A549 (cell line): ENCODE results near the gene SHQ1. TPM values are rescaled to one million over a fixed set of nuclear protein-coding genes. Genes with fewer than 3 reads are reported as not detected.

Experiments
- ATAC-seq, 2 experiments: fragments of 200-7000 bp in 1 of 2; fragments of >200 bp in 1 of 2; cut with Nextera tagmentation in 1 of 2; cut with Tn5 transposase in 1 of 2; 3 replicates each; pipeline versions ENCODE4 v1.8.0 to v1.9.1; 2018 to 2020; ENCODE audit warnings: mild to moderate bottlenecking in 1 of 2, moderate library complexity in 1 of 2
- CTCF ChIA-PET: fragments of 300-600 bp; sonication (Branson Sonifier 250); formaldehyde crosslinking; extraction: SDS; loops from one replicate; lab custom pipeline; 2021; ENCODE audit warnings: antibody characterized with exemption, inconsistent platforms; lab: Yijun Ruan, JAX
- POLR2A ChIA-PET: fragments of 350-600 bp; formaldehyde crosslinking; extraction: SDS; loops from one replicate; lab custom pipeline; 2021; ENCODE audit warnings: antibody characterized with exemption, inconsistent platforms; lab: Yijun Ruan, JAX
- DNase-seq, 2 experiments: peaks; one replicate each; pipeline versions ENCODE4 v3.0.0 to v3.0.0-alpha.2; 2011 to 2016; ENCODE audit warnings: low read depth in 1 of 2, low spot score in 1 of 2
- FAIRE-seq: peaks from 2 replicates; lab custom pipeline; 2011; peaks lifted over from hg19 to GRCh38; lab: Jason Lieb, UNC
- H3K27ac ChIP-seq, 2 experiments: fragments of >200 bp; sonication (Bioruptor Twin); formaldehyde crosslinking; 3 replicates each; pipeline ENCODE4 v1.5.1; 2016 to 2017
- H3K4me1 ChIP-seq: fragments of >200 bp; sonication (Bioruptor Twin); formaldehyde crosslinking; 3 replicates; pipeline ENCODE4 v1.6.1; 2016
- H3K4me2 ChIP-seq: fragments of >200 bp; sonication (Bioruptor Twin); formaldehyde crosslinking; 3 replicates; pipeline ENCODE4 v1.6.1; 2016
- H3K4me3 ChIP-seq: fragments of >200 bp; sonication (Bioruptor Twin); formaldehyde crosslinking; 3 replicates; pipeline ENCODE4 v1.5.1; 2016
- H3K9me3 ChIP-seq: fragments of >200 bp; sonication (Bioruptor Twin); formaldehyde crosslinking; 3 replicates; pipeline ENCODE4 v1.6.1; 2016
- ATOH8 ChIP-seq: fragments of 250-450 bp; sonication (Bioruptor Pico); IDR thresholded peaks from 2 replicates; pipeline ENCODE4 v1.5.0; 2020; ENCODE audit warnings: low read depth, mild to moderate bottlenecking, moderate library complexity
- CHD4 ChIP-seq: fragments of 200-600 bp; sonication (generic); IDR thresholded peaks from 2 replicates; pipeline ENCODE4 v1.6.1; 2016; ENCODE audit warnings: antibody characterized with exemption, mild to moderate bottlenecking, borderline replicate concordance
- CTCF ChIP-seq: fragments of >200 bp; sonication (Bioruptor Twin); formaldehyde crosslinking; IDR thresholded peaks from 3 replicates; pipeline ENCODE4 v1.5.1; 2016
- ESRRA ChIP-seq: fragments of 150-350 bp; IDR thresholded peaks from 2 replicates; pipeline ENCODE4 v1.6.1; 2014; ENCODE audit warnings: mild to moderate bottlenecking, low read length, borderline replicate concordance
- HEYL ChIP-seq: fragments of 250-450 bp; sonication (Bioruptor Pico); IDR thresholded peaks from 2 replicates; pipeline ENCODE4 v1.8.0; 2021; ENCODE audit warnings: mild to moderate bottlenecking, moderate library complexity
- HOXB5 ChIP-seq: fragments of 250-450 bp; sonication (Bioruptor Pico); IDR thresholded peaks from 2 replicates; pipeline ENCODE4 v1.5.0; 2020; ENCODE audit warnings: mild to moderate bottlenecking, moderate library complexity
- JUNB ChIP-seq: fragments of >200 bp; sonication (Bioruptor Twin); formaldehyde crosslinking; IDR thresholded peaks from 2 replicates; pipeline ENCODE4 v1.6.1; 2016
- MAX ChIP-seq: IDR thresholded peaks from 2 replicates; pipeline ENCODE4 v1.6.1; 2012
- POLR2A ChIP-seq: IDR thresholded peaks from 2 replicates; pipeline ENCODE4 v1.6.1; 2012; ENCODE audit warnings: mild to moderate bottlenecking, low read length
- POLR2AphosphoS2 ChIP-seq: conservative IDR thresholded peaks from 2 replicates; pipeline ENCODE4 v1.6.1; 2012; ENCODE audit warnings: low read length, improper control_type of control experiment, inconsistent platforms
- RAD21 ChIP-seq, 2 experiments: fragments of >200 bp in 1 of 2; sonication (Bioruptor Twin) in 1 of 2; formaldehyde crosslinking in 1 of 2; IDR thresholded peaks in 1 of 2; conservative IDR thresholded peaks in 1 of 2; 2 replicates in 1 of 2; 3 replicates in 1 of 2; pipeline ENCODE4 v1.6.1; 2012 to 2018; ENCODE audit warnings: inconsistent platforms in 1 of 2
- RFX5 ChIP-seq: fragments of 450-650 bp; IDR thresholded peaks from 2 replicates; pipeline ENCODE4 v1.7.1; 2014; ENCODE audit warnings: antibody characterized with exemption, mild to moderate bottlenecking, moderate library complexity
- SMC3 ChIP-seq: fragments of >200 bp; sonication (Bioruptor Twin); formaldehyde crosslinking; IDR thresholded peaks from 3 replicates; pipeline ENCODE4 v1.6.1; 2018; ENCODE audit warnings: inconsistent platforms
- TP53 ChIP-seq: fragments of 250-450 bp; sonication (Bioruptor Pico); IDR thresholded peaks from 2 replicates; pipeline ENCODE4 v1.5.0; 2021; ENCODE audit warnings: mild to moderate bottlenecking, moderate library complexity
- ZNF302 ChIP-seq: fragments of 250-450 bp; sonication (Bioruptor Pico); IDR thresholded peaks from 2 replicates; pipeline ENCODE4 v1.9.0; 2021; ENCODE audit warnings: inconsistent platforms, mild to moderate bottlenecking, moderate library complexity
- WGBS: methylation state at CpG from one replicate; pipeline ENCODE4 v1.1.6; 2017; ENCODE audit errors: missing lambda C conversion rate; 5-methylcytosine and 5-hydroxymethylcytosine counted together
- polyA plus RNA-seq, 4 experiments: library from polyadenylated mRNA; depleted of rRNA in 3 of 4; stranded (reverse); fragments of >200 nt; fragmentation: RNase III in 1 of 4; extraction: RNeasy Plus Mini Kit Qiagen cat#74134 plus additional on column Dnase treatment in 1 of 4; gene quantifications; 2 replicates in 3 of 4; 3 replicates in 1 of 4; pipeline ENCODE4 v1.2.3, GENCODE V29; 2011 to 2017
- TF ChIP-seq, protein P1 (sequence below): fragments of 250-450 bp; sonication (Bioruptor Pico); IDR thresholded peaks from 2 replicates; pipeline ENCODE4 v1.5.0; 2021; ENCODE audit warnings: mild to moderate bottlenecking, moderate library complexity, borderline replicate concordance

Gene SHQ1
- polyA plus RNA-seq, 2 of the 4 experiments (the other 2 are of a cell fraction), result 18.0 to 22.2 TPM

DNA sequence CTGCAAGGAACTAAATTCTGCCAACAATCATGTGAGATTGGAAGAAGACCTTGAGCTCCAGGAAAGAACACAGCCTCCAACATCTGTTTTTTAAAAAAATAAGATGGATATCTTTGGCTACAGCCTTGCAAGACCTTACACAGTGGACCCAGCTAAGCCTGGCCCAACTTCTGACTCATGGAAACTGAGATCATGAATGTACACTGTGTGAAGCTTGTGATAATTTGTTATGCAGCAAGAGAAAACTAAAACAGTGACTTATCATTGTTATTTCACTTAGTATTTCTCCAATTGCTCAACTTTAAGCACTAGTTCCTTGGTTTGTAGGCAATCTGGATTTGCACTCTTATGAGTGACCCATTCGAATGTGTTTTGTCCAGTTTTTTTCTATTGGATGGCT, 29.3 kb downstream of the SHQ1 start:
- H3K4me1 ChIP-seq, result peaks cover 16% of the 10 kb centered on the region; the same call in 2 of the 3 replicates
- no peak for ATAC-seq
- WGBS, result 94% methylated on average over 1 of the region's 1 CpG
- no peaks in the 10 kb centered on the region for H3K9me3 ChIP-seq
- CTCF ChIA-PET, result interaction anchor here (0.6 to 11.3 kb wide), 13 partner anchors 11 to 942 kb away, joined by 3 to 157 read pairs (median 4); no protein-coding TSS in a partner anchor
- no peak overlapping the region for H3K4me3 ChIP-seq
- POLR2A ChIA-PET, result no interaction called here
- no peak overlapping the region for H3K27ac ChIP-seq
- DNase-seq, result no peak
- FAIRE-seq, result no peak
- H3K4me2 ChIP-seq, result no peak overlapping the region
- TF ChIP-seq, protein P1, sequence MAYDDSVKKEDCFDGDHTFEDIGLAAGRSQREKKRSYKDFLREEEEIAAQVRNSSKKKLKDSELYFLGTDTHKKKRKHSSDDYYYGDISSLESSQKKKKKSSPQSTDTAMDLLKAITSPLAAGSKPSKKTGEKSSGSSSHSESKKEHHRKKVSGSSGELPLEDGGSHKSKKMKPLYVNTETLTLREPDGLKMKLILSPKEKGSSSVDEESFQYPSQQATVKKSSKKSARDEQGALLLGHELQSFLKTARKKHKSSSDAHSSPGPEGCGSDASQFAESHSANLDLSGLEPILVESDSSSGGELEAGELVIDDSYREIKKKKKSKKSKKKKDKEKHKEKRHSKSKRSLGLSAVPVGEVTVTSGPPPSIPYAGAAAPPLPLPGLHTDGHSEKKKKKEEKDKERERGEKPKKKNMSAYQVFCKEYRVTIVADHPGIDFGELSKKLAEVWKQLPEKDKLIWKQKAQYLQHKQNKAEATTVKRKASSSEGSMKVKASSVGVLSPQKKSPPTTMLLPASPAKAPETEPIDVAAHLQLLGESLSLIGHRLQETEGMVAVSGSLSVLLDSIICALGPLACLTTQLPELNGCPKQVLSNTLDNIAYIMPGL, result no peak
- TF ChIP-seq RFX5 (no peak), HOXB5 (no peak), MAX (no peak), ZNF302 (CRISPR knock-in tag) (no peak)

DNA sequence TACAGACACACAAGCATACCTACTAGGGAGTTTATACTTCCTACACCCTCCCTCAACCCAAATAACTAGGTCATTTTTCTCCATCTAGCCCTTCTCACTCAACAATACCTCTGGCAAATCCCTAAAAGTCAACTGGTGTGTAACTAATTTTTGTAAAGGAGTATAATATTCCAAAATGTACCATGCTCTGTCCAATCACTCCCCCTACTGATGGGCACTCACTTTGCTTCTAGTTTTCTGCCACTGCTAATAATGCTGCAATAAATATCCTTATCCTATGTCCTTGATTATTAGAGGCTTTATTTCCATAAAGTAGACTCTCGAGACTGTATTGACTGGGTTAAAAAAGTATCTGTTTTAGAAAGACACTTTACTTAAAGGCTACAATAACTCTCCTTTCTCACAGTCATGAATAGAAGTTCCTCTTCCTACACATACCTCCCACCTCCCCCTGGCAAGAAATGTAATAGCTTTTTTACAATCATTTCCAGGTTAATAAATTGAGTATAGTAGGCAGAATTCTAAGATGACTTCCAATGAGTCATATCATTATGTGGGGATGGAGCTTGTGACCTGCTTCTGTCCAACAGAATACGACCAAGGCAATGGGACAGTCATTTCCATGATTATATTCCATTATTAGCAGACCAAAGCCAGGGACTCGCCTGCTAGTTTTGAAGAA, 30.0 kb downstream of the SHQ1 start:
- DNase-seq, result peak; percentile 13 to 21
- WGBS, result 83% methylated on average over 3 of the region's 3 CpGs
- ATAC-seq, result peak in 1 of 2 experiments; percentile 54; a peak in 2 of 6 replicates
- H3K4me1 ChIP-seq, result peaks cover 16% of the 10 kb centered on the region; the same call in 2 of the 3 replicates
- peak; percentile 13 for FAIRE-seq
- ChIA-PET POLR2A (no interaction called here), CTCF (interaction anchor here (0.6 to 11.3 kb wide), 13 partner anchors 10 to 942 kb away, joined by 3 to 157 read pairs (median 4); no protein-coding TSS in a partner anchor)
- no peak overlapping the region for H3K27ac ChIP-seq
- no peaks in the 10 kb centered on the region for H3K9me3 ChIP-seq
- H3K4me3 ChIP-seq, result no peak overlapping the region
- no peak for TF ChIP-seq TP53 (CRISPR knock-in tag)
- TF ChIP-seq CTCF, result peak; percentile 63
- peak; percentile 78 to 80 for TF ChIP-seq RAD21 (conservative IDR thresholded peaks at IDR 0.05 in 1 of 2, IDR thresholded peaks at IDR 0.05 in 1 of 2)
- TF ChIP-seq ESRRA, result no peak
- TF ChIP-seq SMC3, result peak; percentile 64
- no peak for TF ChIP-seq CHD4
- no peak overlapping the region for H3K4me2 ChIP-seq

- Histone ChIP-seq H3K4me2 (no peak overlapping the region), H3K4me3 (no peak overlapping the region), H3K27ac (no peak overlapping the region), H3K9me3 (no peaks in the 10 kb centered on the region), H3K4me1 (peaks cover 8% of the 10 kb centered on the region; the same call in 1 of the 3 replicates)
- no peak for DNase-seq
- ATAC-seq, result no peak
- 92% methylated on average over 3 of the region's 3 CpGs for WGBS
- FAIRE-seq, result no peak
- ChIA-PET CTCF (interaction anchor here (0.5 to 11.3 kb wide), 7 partner anchors 151 to 1088 kb away, joined by 3 to 157 read pairs (median 4); no protein-coding TSS in a partner anchor), POLR2A (no interaction called here)
- TF ChIP-seq JUNB (no peak), POLR2AphosphoS2 (no peak), HEYL (no peak), POLR2A (no peak)
Measured at GRCh38 chr3:72816862-72817355, 31.3 kb downstream of the SHQ1 start.

- Histone ChIP-seq H3K4me3 (no peak overlapping the region), H3K4me1 (no peaks in the 10 kb centered on the region), H3K9me3 (no peaks in the 10 kb centered on the region), H3K27ac (no peak overlapping the region), H3K4me2 (no peak overlapping the region)
- no peak for ATAC-seq
- ChIA-PET CTCF (interaction anchor here (1.2 to 2.0 kb wide), 2 partner anchors 936 to 939 kb away, joined by 4 to 7 read pairs; no protein-coding TSS in a partner anchor), POLR2A (no interaction called here)
- WGBS, result 90% methylated on average over 3 of the region's 3 CpGs
- peak; percentile 32 for FAIRE-seq
- TF ChIP-seq ATOH8 (CRISPR knock-in tag), result no peak
- DNase-seq, result no peak
Measured at GRCh38 chr3:72814308-72814707, 33.9 kb downstream of the SHQ1 start.
